Left ventricle myocardium inferior (tissue), 1 donor: Measurements from ENCODE around the gene GPR183. TPM values are rescaled to one million over a fixed set of nuclear protein-coding genes. Genes with fewer than 3 reads are reported as not detected.

Experiments
- DNase-seq: peaks from one replicate; pipeline ENCODE4 v3.0.0-alpha.2; 2020
- H3K27ac ChIP-seq: fragments of 200-600 bp; replicated peaks from 2 replicates; pipeline ENCODE4 v1.8.0; 2021
- H3K27me3 ChIP-seq: fragments of 200-600 bp; 2 replicates; pipeline ENCODE4 v1.8.0; 2021; ENCODE audit warnings: low read depth
- H3K36me3 ChIP-seq: fragments of 200-600 bp; 2 replicates; pipeline ENCODE4 v1.8.0; 2021
- H3K4me1 ChIP-seq: fragments of 200-600 bp; 2 replicates; pipeline ENCODE4 v1.8.0; 2021
- H3K4me3 ChIP-seq: fragments of 200-600 bp; 2 replicates; pipeline ENCODE4 v1.8.0; 2021; ENCODE audit warnings: mild to moderate bottlenecking, moderate library complexity
- H3K9me3 ChIP-seq: fragments of 200-600 bp; replicated peaks from 2 replicates; pipeline ENCODE4 v1.8.0; 2021
- intact Hi-C: fragments of 100-400 bp; cut with micrococcal nuclease; formaldehyde crosslinking; loops from one replicate; pipeline ENCODE4 v1.11.0; 2022
- total RNA-seq: library from RNA; stranded (reverse); fragmentation: NEBNext Ultra II Directional; extraction: Animal tissue kit (Norgen Biotek cat#: 25700); gene quantifications from one replicate; pipeline ENCODE4 v1.2.1, GENCODE V29; 2021
- TF ChIP-seq, protein P1 (sequence below): fragments of 200-600 bp; IDR thresholded peaks from 2 replicates; pipeline ENCODE4 v1.8.0; 2021; ENCODE audit warnings: antibody characterized with exemption, mild to moderate bottlenecking, borderline replicate concordance
- donor health status: DM: no; HTN: yes; CAD: no; lungs with severe emphysema.

Gene GPR183
- total RNA-seq, 1 donor from 2014 or later: 1.7 TPM

DNA sequence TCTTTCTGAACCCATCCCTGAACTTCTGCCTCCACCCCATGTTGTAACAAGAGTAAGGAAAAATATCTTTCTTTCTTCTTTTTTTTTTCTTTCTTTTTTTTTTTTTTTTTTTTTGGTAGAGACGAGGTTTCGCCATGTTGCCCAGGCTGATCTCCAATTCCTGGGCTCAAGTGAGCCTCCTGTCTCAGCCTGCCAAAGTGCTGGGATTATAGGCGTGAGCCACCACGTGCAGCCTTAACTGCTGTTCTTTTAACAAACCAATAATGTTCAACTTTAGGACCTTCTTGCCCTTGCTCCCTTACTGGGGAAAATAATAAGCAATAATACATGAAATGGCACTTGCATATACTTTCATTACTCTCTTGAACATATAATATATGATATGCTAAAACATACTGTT is 19.6 kb downstream of the GPR183 start:
- H3K4me1 ChIP-seq: peaks cover 60% of the 10 kb centered on the region
- H3K4me3 ChIP-seq: no peak overlapping the region
- peaks cover 4% of the 10 kb centered on the region for H3K36me3 ChIP-seq
- H3K27ac ChIP-seq: peak overlapping the region; percentile 77
- TF ChIP-seq, protein P1, sequence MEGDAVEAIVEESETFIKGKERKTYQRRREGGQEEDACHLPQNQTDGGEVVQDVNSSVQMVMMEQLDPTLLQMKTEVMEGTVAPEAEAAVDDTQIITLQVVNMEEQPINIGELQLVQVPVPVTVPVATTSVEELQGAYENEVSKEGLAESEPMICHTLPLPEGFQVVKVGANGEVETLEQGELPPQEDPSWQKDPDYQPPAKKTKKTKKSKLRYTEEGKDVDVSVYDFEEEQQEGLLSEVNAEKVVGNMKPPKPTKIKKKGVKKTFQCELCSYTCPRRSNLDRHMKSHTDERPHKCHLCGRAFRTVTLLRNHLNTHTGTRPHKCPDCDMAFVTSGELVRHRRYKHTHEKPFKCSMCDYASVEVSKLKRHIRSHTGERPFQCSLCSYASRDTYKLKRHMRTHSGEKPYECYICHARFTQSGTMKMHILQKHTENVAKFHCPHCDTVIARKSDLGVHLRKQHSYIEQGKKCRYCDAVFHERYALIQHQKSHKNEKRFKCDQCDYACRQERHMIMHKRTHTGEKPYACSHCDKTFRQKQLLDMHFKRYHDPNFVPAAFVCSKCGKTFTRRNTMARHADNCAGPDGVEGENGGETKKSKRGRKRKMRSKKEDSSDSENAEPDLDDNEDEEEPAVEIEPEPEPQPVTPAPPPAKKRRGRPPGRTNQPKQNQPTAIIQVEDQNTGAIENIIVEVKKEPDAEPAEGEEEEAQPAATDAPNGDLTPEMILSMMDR: no peak
- H3K27me3 ChIP-seq: no peaks in the 10 kb centered on the region
- intact Hi-C loops: no loop called here
- DNase-seq: no peak
- no peaks in the 10 kb centered on the region for H3K9me3 ChIP-seq

DNA sequence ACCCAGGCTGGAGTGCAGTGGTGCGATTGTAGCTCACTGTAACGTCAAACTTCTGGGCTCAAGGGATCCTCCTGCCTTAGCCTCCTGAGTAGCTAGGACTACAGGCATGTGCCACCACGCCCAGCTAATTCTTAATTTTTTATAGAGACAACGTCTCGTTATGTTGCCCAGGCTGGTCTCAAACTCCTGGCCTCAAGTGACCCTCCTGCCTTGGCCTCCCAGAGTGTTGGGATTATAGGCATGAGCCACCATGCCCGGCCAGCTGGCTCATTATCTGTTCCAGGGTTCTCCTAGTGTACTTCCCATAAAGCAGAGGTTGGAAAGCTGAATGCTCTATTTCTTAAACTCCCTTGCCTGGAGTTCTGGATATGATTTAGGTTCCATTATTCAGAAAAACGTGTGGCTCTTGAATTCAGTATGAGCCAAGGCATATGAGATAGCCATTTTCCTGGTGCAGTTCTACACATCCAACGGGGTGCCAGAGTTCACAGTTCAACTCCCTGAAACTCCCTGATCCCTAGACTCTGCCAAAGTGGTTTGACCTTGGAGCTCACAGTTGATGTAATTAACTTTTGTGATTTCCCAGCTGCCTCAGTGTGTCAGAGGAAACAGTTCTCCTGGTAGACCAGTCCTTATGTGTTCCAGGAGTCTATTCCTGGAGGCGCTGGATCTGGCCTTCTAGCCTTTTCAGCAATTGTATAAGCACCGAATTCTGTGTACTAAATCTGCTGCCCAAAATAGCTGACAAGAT is 21.6 kb downstream of the GPR183 start:
- peaks cover 4% of the 10 kb centered on the region for H3K36me3 ChIP-seq
- H3K27ac ChIP-seq: peak overlapping the region; percentile 77
- intact Hi-C loops: no loop called here
- no peaks in the 10 kb centered on the region for H3K9me3 ChIP-seq
- TF ChIP-seq, protein P1: no peak
- no peak overlapping the region for H3K4me3 ChIP-seq
- no peaks in the 10 kb centered on the region for H3K27me3 ChIP-seq
- peaks cover 73% of the 10 kb centered on the region for H3K4me1 ChIP-seq
- DNase-seq: no peak

- Histone ChIP-seq H3K4me1 (peaks cover 57% of the 10 kb centered on the region), H3K9me3 (no peaks in the 10 kb centered on the region), H3K27ac (peak overlapping the region; percentile 53), H3K36me3 (no peaks in the 10 kb centered on the region), H3K27me3 (no peaks in the 10 kb centered on the region), H3K4me3 (no peak overlapping the region)
- TF ChIP-seq, protein P1: no peak
- intact Hi-C loops: no loop called here
- no peak for DNase-seq
These were observed 24.7 kb downstream of the GPR183 start for GRCh38 chr13:99282264-99283231.

DNA sequence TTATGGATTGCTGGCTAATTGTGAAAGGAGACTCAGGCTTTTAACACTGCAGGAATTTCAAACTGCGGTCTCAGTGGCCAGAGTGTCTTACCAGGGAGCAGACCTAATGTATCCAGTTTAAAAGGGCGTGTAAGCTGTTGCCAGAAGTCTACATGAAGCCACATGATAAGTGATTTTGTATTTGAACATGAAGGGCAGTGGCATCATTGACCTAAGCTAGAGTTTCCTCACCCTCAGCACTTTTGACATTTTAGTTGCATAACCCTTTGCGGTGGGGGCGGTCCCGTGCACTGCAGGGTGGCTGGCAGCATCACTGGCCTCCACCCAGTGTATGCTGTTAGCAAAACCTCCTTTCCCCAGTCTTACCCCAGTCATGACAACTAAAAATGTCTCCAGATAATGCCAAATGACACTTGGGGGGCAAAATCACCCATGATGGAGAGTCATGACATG is 25.4 kb downstream of the GPR183 start:
- H3K4me1 ChIP-seq: peaks cover 50% of the 10 kb centered on the region
- no peaks in the 10 kb centered on the region for H3K9me3 ChIP-seq
- H3K27ac ChIP-seq: peak overlapping the region; percentile 53
- DNase-seq: peak; percentile 62
- H3K27me3 ChIP-seq: no peaks in the 10 kb centered on the region
- H3K4me3 ChIP-seq: no peak overlapping the region
- TF ChIP-seq, protein P1: no peak
- intact Hi-C loops: no loop called here
- no peaks in the 10 kb centered on the region for H3K36me3 ChIP-seq

- DNase-seq: no peak
- no peak overlapping the region for H3K4me3 ChIP-seq
- peaks cover 3% of the 10 kb centered on the region for H3K36me3 ChIP-seq
- H3K27ac ChIP-seq: no peak overlapping the region
- no peaks in the 10 kb centered on the region for H3K27me3 ChIP-seq
- peaks cover 35% of the 10 kb centered on the region for H3K4me1 ChIP-seq
- TF ChIP-seq, protein P1: no peak
- H3K9me3 ChIP-seq: no peaks in the 10 kb centered on the region
- intact Hi-C loops: no loop called here
These were observed 27.0 kb downstream of the GPR183 start for GRCh38 chr13:99280166-99280565.
